HCT116 (cell line): ENCODE measurements around the gene DIO3. TPM values are rescaled to one million over a fixed set of nuclear protein-coding genes. Genes with fewer than 3 reads are reported as not detected.

Experiments
- ATAC-seq: fragments of 200-7000 bp; cut with Tn5 transposase; 2 replicates; pipeline ENCODE4 v1.9.1; 2020; ENCODE audit warnings: mild to moderate bottlenecking, moderate library complexity
- BruUV-seq: library from RNA; stranded (reverse); fragments of 400-500 nt; replicated peaks from 2 replicates; lab custom pipeline; 2021; lab: Mats Ljungman, UMichigan
- CTCF ChIA-PET: fragments of 300-600 bp; sonication (Branson Sonifier 250); formaldehyde crosslinking; loops from one replicate; lab custom pipeline; 2021; ENCODE audit warnings: antibody characterized with exemption; lab: Charles Lee
- POLR2A ChIA-PET: fragments of 300-600, 350-600 bp; sonication (Branson Sonifier 250); formaldehyde crosslinking; loops from one replicate; lab custom pipeline; 2021; ENCODE audit warnings: antibody characterized with exemption; lab: Charles Lee
- RAD21 ChIA-PET, 2 experiments: fragments of 300-600 bp; sonication (Branson Sonifier 250); formaldehyde crosslinking; loops; one replicate each; lab custom pipeline; 2023; ENCODE audit warnings: low total read pairs in 2 of 2; ENCODE audit not compliant: uncharacterized antibody in 2 of 2, unreplicated experiment in 2 of 2, low non-redundant PET in 1 of 2; lab: Charles Lee
- DNase-seq: peaks from one replicate; pipeline ENCODE4 v3.0.0-alpha.2; 2010; ENCODE audit warnings: low read depth, low spot score
- H2AFZ ChIP-seq: fragments of 200-600 bp; shearing (Covaris generic), sonication (generic); 2 replicates; pipeline ENCODE4 v1.6.1; 2017; ENCODE audit warnings: low read depth, mixed run types, mixed read lengths, antibody characterized with exemption, low read length; ENCODE audit not compliant: poor library complexity, severe bottlenecking
- H3K27ac ChIP-seq: 2 replicates; pipeline ENCODE4 v1.5.1; 2012; ENCODE audit warnings: low read depth, low read length
- H3K27me3 ChIP-seq: fragments of 200-600 bp; sonication (generic); 2 replicates; pipeline ENCODE4 v1.6.1; 2016; ENCODE audit warnings: mixed run types, low read length, mixed read lengths; ENCODE audit not compliant: insufficient read depth
- H3K36me3 ChIP-seq, 2 experiments: fragments of 200-500 bp in 1 of 2; fragments of 200-600 bp in 1 of 2; sonication (Bioruptor generic) in 1 of 2; sonication (generic) in 1 of 2; 2 replicates each; pipeline versions ENCODE4 v1.5.1 to v1.6.1; 2014 to 2016; ENCODE audit warnings: low read length in 2 of 2, inconsistent platforms in 1 of 2, mixed read lengths in 1 of 2, mixed run types in 1 of 2; ENCODE audit not compliant: insufficient read depth in 2 of 2, control insufficient read depth in 1 of 2
- H3K4me1 ChIP-seq, 2 experiments: fragments of 200-600 bp in 1 of 2; sonication (generic) in 1 of 2; 2 replicates each; pipeline versions ENCODE4 v1.5.1 to v1.6.1; 2012 to 2017; ENCODE audit warnings: low read length in 2 of 2, inconsistent platforms in 1 of 2, mild to moderate bottlenecking in 1 of 2, mixed read lengths in 1 of 2, mixed run types in 1 of 2, moderate library complexity in 1 of 2; ENCODE audit not compliant: insufficient read depth in 2 of 2, control insufficient read depth in 1 of 2
- H3K4me2 ChIP-seq: fragments of 200-600 bp; sonication (generic); 2 replicates; pipeline ENCODE4 v1.6.1; 2017; ENCODE audit warnings: mixed run types, low read length, mixed read lengths
- H3K4me3 ChIP-seq, 2 experiments: fragments of 200-600 bp in 1 of 2; sonication (generic) in 1 of 2; replicated peaks in 1 of 2; 2 replicates each; pipeline ENCODE4 v1.5.1; 2011 to 2016; ENCODE audit warnings: low read length in 2 of 2, control low read depth in 1 of 2, low read depth in 1 of 2, mild to moderate bottlenecking in 1 of 2, mixed read lengths in 1 of 2, mixed run types in 1 of 2
- H3K79me2 ChIP-seq: fragments of 200-600 bp; sonication (generic); 2 replicates; pipeline ENCODE4 v1.6.1; 2017; ENCODE audit warnings: mild to moderate bottlenecking, mixed run types, low read length, moderate library complexity, mixed read lengths; ENCODE audit not compliant: insufficient read depth
- H3K9ac ChIP-seq: fragments of 200-600 bp; sonication (generic); 2 replicates; pipeline ENCODE4 v1.6.1; 2016; ENCODE audit warnings: low read length, mixed read lengths
- H3K9me2 ChIP-seq: fragments of 200-600 bp; sonication (generic), shearing (Covaris generic); 2 replicates; pipeline ENCODE4 v1.6.1; 2017; ENCODE audit warnings: mixed run types, mild to moderate bottlenecking, moderate library complexity; ENCODE audit not compliant: insufficient read depth
- H3K9me3 ChIP-seq, 2 experiments: fragments of 200-500 bp in 1 of 2; fragments of 200-600 bp in 1 of 2; sonication (Bioruptor generic) in 1 of 2; sonication (generic) in 1 of 2; 2 replicates each; pipeline ENCODE4 v1.6.1; 2014 to 2017; ENCODE audit warnings: low read length in 2 of 2, mixed read lengths in 2 of 2, inconsistent platforms in 1 of 2, low read depth in 1 of 2, mild to moderate bottlenecking in 1 of 2, mixed run types in 1 of 2, moderate library complexity in 1 of 2; ENCODE audit not compliant: control insufficient read depth in 1 of 2, insufficient read depth in 1 of 2
- H4K20me1 ChIP-seq: fragments of 200-600 bp; sonication (generic), shearing (Covaris generic); 2 replicates; pipeline ENCODE4 v1.6.1; 2017; ENCODE audit warnings: mixed run types, mild to moderate bottlenecking, moderate library complexity; ENCODE audit not compliant: insufficient read depth
- CBX3 ChIP-seq: IDR thresholded peaks from 2 replicates; pipeline ENCODE4 v1.6.1; 2012; ENCODE audit warnings: low read depth
- EZH2 ChIP-seq: fragments of 200-600 bp; sonication (generic); IDR thresholded peaks from 2 replicates; pipeline ENCODE4 v1.6.1; 2017; ENCODE audit warnings: antibody characterized with exemption, mixed run types
- FOSL1 ChIP-seq: IDR thresholded peaks from 2 replicates; pipeline ENCODE4 v1.6.1; 2012; ENCODE audit warnings: low read depth
- JUND ChIP-seq: IDR thresholded peaks from 2 replicates; pipeline ENCODE4 v1.6.1; 2012
- SIN3A ChIP-seq: IDR thresholded peaks from 2 replicates; pipeline ENCODE4 v1.6.1; 2012; ENCODE audit warnings: low read depth
- SRF ChIP-seq: IDR thresholded peaks from 2 replicates; pipeline ENCODE4 v1.6.1; 2012; ENCODE audit warnings: low read depth
- TCF7L2 ChIP-seq: IDR thresholded peaks from 2 replicates; pipeline ENCODE4 v1.7.0; 2011; ENCODE audit warnings: borderline replicate concordance, inconsistent platforms; ENCODE audit not compliant: insufficient read depth, insufficient read length; ENCODE audit errors: extremely low read depth
- YY1 ChIP-seq: IDR thresholded peaks from 2 replicates; pipeline ENCODE4 v1.6.1; 2011; ENCODE audit warnings: low read length, low read depth, moderate library complexity, mild to moderate bottlenecking; ENCODE audit not compliant: insufficient replicate concordance; ENCODE audit errors: extremely low read depth
- ZFX ChIP-seq: fragments of 450-650 bp; IDR thresholded peaks from 2 replicates; pipeline ENCODE4 v1.6.1; 2017
- ZNF274 ChIP-seq: fragments of 200-500 bp; sonication (Bioruptor generic); IDR thresholded peaks from 2 replicates; pipeline ENCODE4 v1.6.1; 2014; ENCODE audit warnings: mild to moderate bottlenecking, low read depth, low read length, inconsistent platforms
- intact Hi-C: fragments of 100-400 bp; cut with micrococcal nuclease; formaldehyde crosslinking; loops from 2 replicates; pipeline ENCODE4 v1.10.0; 2022
- total RNA-seq: library from RNA; stranded (reverse); gene quantifications from one replicate; pipeline ENCODE4 v1.2.1, GENCODE V29; 2021; ENCODE audit not compliant: unreplicated experiment
- TF ChIP-seq, protein P1 (sequence below), 3 experiments: fragments of 200-600 bp in 1 of 3; sonication (generic) in 1 of 3; IDR thresholded peaks in 2 of 3; conservative IDR thresholded peaks in 1 of 3; 2 replicates each; pipeline ENCODE4 v1.5.1; 2012 to 2017; ENCODE audit warnings: low read depth in 2 of 3, low read length in 2 of 3, antibody characterized with exemption in 1 of 3, borderline replicate concordance in 1 of 3, control low read depth in 1 of 3, mild to moderate bottlenecking in 1 of 3, mixed read lengths in 1 of 3, mixed run types in 1 of 3, moderate library complexity in 1 of 3; ENCODE audit not compliant: insufficient read depth in 1 of 3

Gene DIO3
- total RNA-seq, 1 experiment from 2014 or later: 0.34 TPM

DNA sequence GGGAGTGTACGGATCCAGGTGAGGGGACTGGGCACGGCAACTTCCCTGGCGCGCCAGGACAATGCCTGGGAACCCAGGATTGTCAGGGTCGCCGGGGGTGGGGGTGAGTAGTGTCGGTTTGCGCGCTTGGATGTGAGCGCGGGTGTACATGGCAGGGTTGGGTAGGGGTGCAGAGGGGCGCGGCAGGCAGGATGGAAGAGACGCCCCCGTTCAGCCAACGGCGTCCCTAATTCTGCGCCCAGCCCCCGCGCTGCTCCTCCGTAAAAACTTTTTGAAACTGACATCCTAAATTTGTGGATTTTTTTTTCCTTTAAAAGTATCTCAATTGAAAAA lies 3.1 kb downstream of the DIO3 start:
- DNase-seq: no peak
- Histone ChIP-seq H3K36me3 (no peaks in the 10 kb centered on the region), H3K27ac (no peak overlapping the region), H3K9ac (no peak overlapping the region), H2AFZ (no peak overlapping the region), H3K9me3 (no peaks in the 10 kb centered on the region), H3K4me2 (no peak overlapping the region), H3K79me2 (no peaks in the 10 kb centered on the region), H3K4me3 (no peak overlapping the region), H3K9me2 (no peaks in the 10 kb centered on the region), H3K4me1 (peaks cover 0 to 4% of the 10 kb centered on the region in 2 experiments; a peak in 1 of 4 replicates)
- BruUV-seq: no TSS peak
- POLR2A ChIA-PET: no interaction called here
- RAD21 ChIA-PET: no interaction called here
- CTCF ChIA-PET: no interaction called here
- TF ChIP-seq ZFX: no peak
- no peak for TF ChIP-seq TCF7L2
- TF ChIP-seq, protein P1, sequence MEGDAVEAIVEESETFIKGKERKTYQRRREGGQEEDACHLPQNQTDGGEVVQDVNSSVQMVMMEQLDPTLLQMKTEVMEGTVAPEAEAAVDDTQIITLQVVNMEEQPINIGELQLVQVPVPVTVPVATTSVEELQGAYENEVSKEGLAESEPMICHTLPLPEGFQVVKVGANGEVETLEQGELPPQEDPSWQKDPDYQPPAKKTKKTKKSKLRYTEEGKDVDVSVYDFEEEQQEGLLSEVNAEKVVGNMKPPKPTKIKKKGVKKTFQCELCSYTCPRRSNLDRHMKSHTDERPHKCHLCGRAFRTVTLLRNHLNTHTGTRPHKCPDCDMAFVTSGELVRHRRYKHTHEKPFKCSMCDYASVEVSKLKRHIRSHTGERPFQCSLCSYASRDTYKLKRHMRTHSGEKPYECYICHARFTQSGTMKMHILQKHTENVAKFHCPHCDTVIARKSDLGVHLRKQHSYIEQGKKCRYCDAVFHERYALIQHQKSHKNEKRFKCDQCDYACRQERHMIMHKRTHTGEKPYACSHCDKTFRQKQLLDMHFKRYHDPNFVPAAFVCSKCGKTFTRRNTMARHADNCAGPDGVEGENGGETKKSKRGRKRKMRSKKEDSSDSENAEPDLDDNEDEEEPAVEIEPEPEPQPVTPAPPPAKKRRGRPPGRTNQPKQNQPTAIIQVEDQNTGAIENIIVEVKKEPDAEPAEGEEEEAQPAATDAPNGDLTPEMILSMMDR (IDR thresholded peaks at IDR 0.05 in 2 of 3, conservative IDR thresholded peaks at IDR 0.05 in 1 of 3; ENCODE audit: borderline replicate concordance in 1 of 3, insufficient read depth in 1 of 3, low read depth in 2 of 3, low read length in 2 of 3): no peak
- TF ChIP-seq SIN3A: no peak
- no peak for TF ChIP-seq YY1
- no peak for TF ChIP-seq FOSL1
- no peak for TF ChIP-seq CBX3
- no peak for TF ChIP-seq ZNF274
- no peak for TF ChIP-seq EZH2
- TF ChIP-seq SRF: no peak
- TF ChIP-seq JUND: no peak
- TF ChIP-seq, all 23 proteins: peak for 0
- 0 out of 2 replicates have a peak, but pooled peaks cover 5% of the 10 kb centered on the region for H3K27me3 ChIP-seq
- intact Hi-C loops: no loop called here
- no peaks in the 10 kb centered on the region for H4K20me1 ChIP-seq
- no peak for ATAC-seq
